WTC11 (cell line): ENCODE data around the gene ANTXR2. TPM values are rescaled to one million over a fixed set of nuclear protein-coding genes. Genes with fewer than 3 reads are reported as not detected.

Experiments used
- ATAC-seq: fragments of 200-7000 bp; cut with Tn5 transposase; 2 replicates; pipeline ENCODE4 v1.10.0; 2021; ENCODE audit warnings: mild to moderate bottlenecking, moderate library complexity
- CTCF ChIA-PET: fragments of 300-600 bp; sonication (Branson Sonifier 250); formaldehyde crosslinking; loops from one replicate; lab custom pipeline; 2021; ENCODE audit warnings: antibody characterized with exemption; lab: Charles Lee
- POLR2A ChIA-PET: fragments of 350-600 bp; sonication (Branson Sonifier 250); formaldehyde crosslinking; loops from one replicate; lab custom pipeline; 2021; ENCODE audit warnings: antibody characterized with exemption; lab: Charles Lee
- DNase-seq: peaks from one replicate; pipeline ENCODE4 v3.0.0; 2021; ENCODE audit warnings: low spot score
- H3K27ac Mint-ChIP-seq: 2 replicates; pipeline ENCODE4 v1.8.0; 2021; ENCODE audit warnings: mixed read lengths
- H3K27me3 Mint-ChIP-seq: 2 replicates; pipeline ENCODE4 v1.8.0; 2021; ENCODE audit warnings: low read depth, mild to moderate bottlenecking, moderate library complexity, mixed read lengths
- H3K36me3 Mint-ChIP-seq: 2 replicates; pipeline ENCODE4 v1.8.0; 2021; ENCODE audit warnings: mixed read lengths
- H3K4me1 Mint-ChIP-seq: 2 replicates; pipeline ENCODE4 v1.8.0; 2022; ENCODE audit warnings: mixed read lengths
- H3K4me3 Mint-ChIP-seq: 2 replicates; pipeline ENCODE4 v1.8.0; 2021; ENCODE audit warnings: mild to moderate bottlenecking, moderate library complexity, mixed read lengths
- H3K9me3 Mint-ChIP-seq: 2 replicates; pipeline ENCODE4 v1.8.0; 2021; ENCODE audit warnings: mixed read lengths
- GABPB1 ChIP-seq: sonication (generic); formaldehyde crosslinking; IDR thresholded peaks from 2 replicates; pipeline ENCODE4 v1.8.1; 2023; ENCODE audit warnings: mild to moderate bottlenecking, missing genetic modification reagents
- total RNA-seq: library from RNA; stranded (reverse); gene quantifications from 3 replicates; pipeline ENCODE4 v1.2.3, GENCODE V29; 2021
- TF ChIP-seq, protein P1 (sequence below): sonication (generic); formaldehyde crosslinking; IDR thresholded peaks from 2 replicates; pipeline ENCODE4 v1.8.1; 2023; ENCODE audit warnings: mild to moderate bottlenecking, missing genetic modification reagents, borderline replicate concordance
- TF ChIP-seq, protein P2 (sequence below): sonication (generic); formaldehyde crosslinking; IDR thresholded peaks from 2 replicates; pipeline ENCODE4 v1.8.0; 2022; ENCODE audit warnings: mild to moderate bottlenecking, missing genetic modification reagents
- TF ChIP-seq, protein P3 (sequence below): sonication (generic); formaldehyde crosslinking; IDR thresholded peaks from 2 replicates; pipeline ENCODE4 v1.8.1; 2022; ENCODE audit warnings: mild to moderate bottlenecking, moderate library complexity, missing genetic modification reagents

Gene ANTXR2
- total RNA-seq, 1 experiment from 2014 or later: 9.9 TPM

DNA sequence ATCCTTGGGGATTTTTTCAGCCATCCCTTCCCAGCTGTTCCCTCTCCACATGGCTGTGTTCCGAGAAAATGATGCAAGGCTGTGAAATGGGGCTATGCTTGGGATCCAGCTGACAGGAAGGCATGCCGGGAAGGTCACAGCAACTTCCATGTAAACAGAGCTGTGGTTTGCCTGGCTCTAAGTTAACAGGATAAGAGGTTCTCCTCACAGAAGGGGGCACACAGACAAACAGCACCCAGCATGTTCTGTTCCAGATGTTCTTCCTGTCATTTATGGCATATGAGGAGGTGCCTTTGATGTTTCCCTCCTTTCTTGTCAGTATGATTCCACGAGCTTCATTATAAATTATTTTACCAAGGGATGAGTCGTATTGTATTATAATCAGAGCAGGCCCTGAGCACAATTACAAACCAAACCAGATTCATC lies 220.7 kb downstream of the ANTXR2 start (continued):
- TF ChIP-seq, protein P1, sequence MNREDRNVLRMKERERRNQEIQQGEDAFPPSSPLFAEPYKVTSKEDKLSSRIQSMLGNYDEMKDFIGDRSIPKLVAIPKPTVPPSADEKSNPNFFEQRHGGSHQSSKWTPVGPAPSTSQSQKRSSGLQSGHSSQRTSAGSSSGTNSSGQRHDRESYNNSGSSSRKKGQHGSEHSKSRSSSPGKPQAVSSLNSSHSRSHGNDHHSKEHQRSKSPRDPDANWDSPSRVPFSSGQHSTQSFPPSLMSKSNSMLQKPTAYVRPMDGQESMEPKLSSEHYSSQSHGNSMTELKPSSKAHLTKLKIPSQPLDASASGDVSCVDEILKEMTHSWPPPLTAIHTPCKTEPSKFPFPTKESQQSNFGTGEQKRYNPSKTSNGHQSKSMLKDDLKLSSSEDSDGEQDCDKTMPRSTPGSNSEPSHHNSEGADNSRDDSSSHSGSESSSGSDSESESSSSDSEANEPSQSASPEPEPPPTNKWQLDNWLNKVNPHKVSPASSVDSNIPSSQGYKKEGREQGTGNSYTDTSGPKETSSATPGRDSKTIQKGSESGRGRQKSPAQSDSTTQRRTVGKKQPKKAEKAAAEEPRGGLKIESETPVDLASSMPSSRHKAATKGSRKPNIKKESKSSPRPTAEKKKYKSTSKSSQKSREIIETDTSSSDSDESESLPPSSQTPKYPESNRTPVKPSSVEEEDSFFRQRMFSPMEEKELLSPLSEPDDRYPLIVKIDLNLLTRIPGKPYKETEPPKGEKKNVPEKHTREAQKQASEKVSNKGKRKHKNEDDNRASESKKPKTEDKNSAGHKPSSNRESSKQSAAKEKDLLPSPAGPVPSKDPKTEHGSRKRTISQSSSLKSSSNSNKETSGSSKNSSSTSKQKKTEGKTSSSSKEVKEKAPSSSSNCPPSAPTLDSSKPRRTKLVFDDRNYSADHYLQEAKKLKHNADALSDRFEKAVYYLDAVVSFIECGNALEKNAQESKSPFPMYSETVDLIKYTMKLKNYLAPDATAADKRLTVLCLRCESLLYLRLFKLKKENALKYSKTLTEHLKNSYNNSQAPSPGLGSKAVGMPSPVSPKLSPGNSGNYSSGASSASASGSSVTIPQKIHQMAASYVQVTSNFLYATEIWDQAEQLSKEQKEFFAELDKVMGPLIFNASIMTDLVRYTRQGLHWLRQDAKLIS: no peak
- TF ChIP-seq GABPB1: peak; percentile 99
- TF ChIP-seq, protein P2, sequence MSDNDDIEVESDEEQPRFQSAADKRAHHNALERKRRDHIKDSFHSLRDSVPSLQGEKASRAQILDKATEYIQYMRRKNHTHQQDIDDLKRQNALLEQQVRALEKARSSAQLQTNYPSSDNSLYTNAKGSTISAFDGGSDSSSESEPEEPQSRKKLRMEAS (CRISPR knock-in tag): peak; percentile 90

DNA sequence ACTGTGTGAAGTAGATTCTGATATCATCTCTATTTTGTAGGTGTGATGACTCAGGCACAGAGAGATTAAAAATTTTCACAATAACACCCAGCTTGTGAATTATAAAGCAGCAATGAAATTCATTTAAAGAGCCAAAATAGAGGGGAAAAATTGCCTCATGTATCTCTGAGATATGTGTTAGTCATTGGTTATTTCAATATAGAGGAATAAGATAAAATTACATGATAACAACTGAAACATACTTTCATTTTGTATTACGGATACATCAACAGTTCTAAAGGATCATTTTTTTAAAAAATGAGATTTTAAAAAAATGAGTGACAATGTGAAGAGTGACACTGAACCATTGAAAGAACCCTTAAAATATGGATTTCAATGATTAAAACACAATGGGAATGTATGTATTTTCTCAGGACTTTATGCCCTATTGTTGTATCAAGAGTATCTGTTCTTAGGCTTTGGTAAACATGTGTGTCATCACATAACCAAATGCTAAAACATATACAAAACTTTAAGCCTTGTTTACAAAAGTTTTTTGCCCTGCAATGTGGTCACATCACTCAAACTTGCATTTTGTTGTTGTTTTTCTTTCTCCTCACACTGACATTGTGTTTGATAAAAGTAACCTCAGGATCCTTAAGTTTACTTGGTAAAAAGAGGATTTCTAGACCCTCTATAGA lies 221.3 kb downstream of the ANTXR2 start:
- H3K4me3 Mint-ChIP-seq: no peak overlapping the region
- no peaks in the 10 kb centered on the region for H3K36me3 Mint-ChIP-seq
- ATAC-seq: no peak
- peak overlapping the region; percentile 54; the same call in 1 of the 2 replicates for H3K27ac Mint-ChIP-seq
- H3K9me3 Mint-ChIP-seq: peaks cover 7% of the 10 kb centered on the region
- H3K27me3 Mint-ChIP-seq: no peaks in the 10 kb centered on the region
- TF ChIP-seq, protein P3, sequence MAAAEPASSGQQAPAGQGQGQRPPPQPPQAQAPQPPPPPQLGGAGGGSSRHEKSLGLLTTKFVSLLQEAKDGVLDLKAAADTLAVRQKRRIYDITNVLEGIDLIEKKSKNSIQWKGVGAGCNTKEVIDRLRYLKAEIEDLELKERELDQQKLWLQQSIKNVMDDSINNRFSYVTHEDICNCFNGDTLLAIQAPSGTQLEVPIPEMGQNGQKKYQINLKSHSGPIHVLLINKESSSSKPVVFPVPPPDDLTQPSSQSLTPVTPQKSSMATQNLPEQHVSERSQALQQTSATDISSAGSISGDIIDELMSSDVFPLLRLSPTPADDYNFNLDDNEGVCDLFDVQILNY: no peak
- TF ChIP-seq, all 79 proteins: peak for 0
- DNase-seq: no peak
- POLR2A ChIA-PET: no interaction called here
- H3K4me1 Mint-ChIP-seq: peaks cover 20% of the 10 kb centered on the region
- CTCF ChIA-PET: no interaction called here

Other genes starting within 250 kb of the ANTXR2 start
- gene PRDM8, start 124.3 kb upstream of the ANTXR2 start, total RNA-seq: 0.14 TPM in 1 of 3 replicates, not detected in the others
- gene FGF5, start 193.4 kb upstream of the ANTXR2 start, total RNA-seq: not detected in 3 replicates